Retina (tissue), 1 donor: ENCODE results near the gene MPND.
A peak's percentile ranks its signal among the peaks of the same experiment; 100 is the strongest.

ENCODE experiments used
- DNase-seq: peaks from one replicate; pipeline ENCODE4 v3.0.0-alpha.2; 2016

The MPND gene, protein sequence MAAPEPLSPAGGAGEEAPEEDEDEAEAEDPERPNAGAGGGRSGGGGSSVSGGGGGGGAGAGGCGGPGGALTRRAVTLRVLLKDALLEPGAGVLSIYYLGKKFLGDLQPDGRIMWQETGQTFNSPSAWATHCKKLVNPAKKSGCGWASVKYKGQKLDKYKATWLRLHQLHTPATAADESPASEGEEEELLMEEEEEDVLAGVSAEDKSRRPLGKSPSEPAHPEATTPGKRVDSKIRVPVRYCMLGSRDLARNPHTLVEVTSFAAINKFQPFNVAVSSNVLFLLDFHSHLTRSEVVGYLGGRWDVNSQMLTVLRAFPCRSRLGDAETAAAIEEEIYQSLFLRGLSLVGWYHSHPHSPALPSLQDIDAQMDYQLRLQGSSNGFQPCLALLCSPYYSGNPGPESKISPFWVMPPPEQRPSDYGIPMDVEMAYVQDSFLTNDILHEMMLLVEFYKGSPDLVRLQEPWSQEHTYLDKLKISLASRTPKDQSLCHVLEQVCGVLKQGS

DNA sequence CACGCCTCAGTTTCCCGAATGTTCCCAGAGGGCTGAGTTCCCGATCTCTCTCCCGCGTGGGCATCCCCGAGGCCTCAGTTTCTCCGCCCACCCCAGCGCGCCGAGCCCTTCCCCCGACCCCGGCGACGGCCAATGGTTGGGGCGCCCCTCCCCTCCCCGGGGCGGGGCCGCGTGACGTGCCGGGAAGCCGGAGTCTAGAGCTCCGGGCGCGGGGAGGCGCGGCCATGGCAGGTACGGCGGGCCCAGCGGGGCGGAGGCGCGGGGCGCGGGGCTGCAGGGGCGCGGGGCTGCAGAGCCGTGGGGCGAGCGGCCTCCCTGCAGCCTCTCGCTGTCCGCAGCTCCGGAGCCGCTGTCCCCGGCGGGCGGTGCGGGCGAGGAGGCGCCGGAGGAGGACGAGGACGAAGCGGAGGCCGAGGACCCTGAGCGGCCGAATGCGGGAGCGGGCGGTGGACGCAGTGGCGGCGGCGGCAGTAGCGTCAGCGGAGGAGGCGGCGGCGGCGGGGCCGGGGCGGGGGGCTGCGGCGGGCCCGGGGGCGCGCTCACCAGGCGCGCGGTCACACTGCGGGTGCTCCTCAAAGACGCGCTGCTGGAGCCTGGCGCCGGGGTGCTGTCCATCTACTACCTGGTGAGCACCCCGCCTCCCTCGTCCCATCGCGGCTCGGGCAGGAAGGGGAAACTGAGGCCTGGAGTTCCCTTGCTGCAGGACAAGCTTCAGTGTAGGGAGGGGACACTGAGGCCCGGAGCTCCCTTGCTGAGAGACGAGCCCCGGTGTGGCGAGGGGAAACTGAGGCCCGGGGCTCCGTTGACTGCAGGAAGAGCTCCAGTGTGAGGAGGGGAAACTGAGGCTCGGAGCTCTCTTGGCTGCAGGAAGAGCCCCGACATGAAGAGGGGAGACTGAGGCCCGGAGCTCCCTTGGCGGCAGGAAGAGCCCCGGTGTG lies at the start of gene MPND:
MPND (plus strand) TSS at position 193 of the 938 bp plus-strand sequence; CDS start at position 225, 32 bp downstream.
- no peak for DNase-seq

DNA sequence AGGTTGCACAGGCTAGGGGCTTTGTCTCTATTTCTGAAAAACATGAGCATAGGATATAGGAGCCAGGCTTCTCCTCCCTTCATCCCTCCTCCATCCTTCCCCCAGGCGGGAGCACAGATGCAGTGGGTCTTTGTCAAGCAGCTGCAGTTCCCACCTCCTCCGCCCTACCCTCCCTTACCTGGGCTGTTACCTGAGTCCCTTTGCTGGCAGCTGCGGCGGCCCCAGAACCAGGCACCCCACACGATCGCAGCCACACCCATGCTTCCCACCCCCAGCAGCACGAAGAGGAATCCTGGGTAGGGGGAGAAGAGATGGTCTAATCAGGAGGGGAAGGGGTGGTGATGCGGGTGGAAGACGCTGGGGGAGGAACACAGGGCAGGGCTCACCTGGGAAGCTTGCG lies 49.0 kb upstream of the MPND start:
- DNase-seq, result no peak

DNA sequence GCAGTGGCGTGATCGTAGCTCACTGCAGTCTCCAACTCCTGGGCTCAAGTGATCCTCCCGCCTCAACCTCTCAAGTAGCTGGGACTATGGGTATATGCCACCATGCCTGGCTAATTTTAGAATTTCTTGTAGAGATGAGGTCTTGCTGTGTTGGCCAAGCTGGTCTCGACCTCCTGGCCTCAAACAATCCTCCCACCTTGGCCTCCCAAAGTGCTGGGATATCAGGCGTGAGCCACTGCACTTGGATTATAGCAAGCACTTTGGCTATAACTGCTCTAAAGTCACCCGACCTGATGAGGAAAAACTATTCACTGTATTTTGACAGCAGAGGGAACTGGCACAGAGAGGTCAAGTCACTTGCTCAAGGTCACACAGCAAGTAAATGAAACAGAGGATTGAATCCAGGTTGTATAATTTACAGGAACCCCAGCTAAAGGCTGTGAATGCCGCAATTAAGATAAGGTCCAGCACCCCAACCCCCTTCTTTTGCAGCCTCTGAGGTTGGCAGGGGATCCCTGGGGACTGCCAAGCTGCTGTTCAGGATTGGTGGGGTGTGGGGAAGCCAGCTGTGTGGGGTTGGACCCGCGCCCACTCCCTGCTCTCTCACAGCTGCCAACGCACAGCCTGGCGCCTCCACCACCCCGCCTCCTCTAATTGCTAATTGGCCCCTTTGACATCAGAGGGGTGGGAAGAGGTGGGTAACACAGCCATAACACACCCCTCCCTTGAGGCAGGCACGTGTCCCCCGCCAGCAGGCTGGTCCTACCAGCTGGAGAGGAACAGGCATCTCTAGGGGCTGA lies 47.2 kb upstream of the MPND start:
- DNase-seq, result peak; percentile 32

DNA sequence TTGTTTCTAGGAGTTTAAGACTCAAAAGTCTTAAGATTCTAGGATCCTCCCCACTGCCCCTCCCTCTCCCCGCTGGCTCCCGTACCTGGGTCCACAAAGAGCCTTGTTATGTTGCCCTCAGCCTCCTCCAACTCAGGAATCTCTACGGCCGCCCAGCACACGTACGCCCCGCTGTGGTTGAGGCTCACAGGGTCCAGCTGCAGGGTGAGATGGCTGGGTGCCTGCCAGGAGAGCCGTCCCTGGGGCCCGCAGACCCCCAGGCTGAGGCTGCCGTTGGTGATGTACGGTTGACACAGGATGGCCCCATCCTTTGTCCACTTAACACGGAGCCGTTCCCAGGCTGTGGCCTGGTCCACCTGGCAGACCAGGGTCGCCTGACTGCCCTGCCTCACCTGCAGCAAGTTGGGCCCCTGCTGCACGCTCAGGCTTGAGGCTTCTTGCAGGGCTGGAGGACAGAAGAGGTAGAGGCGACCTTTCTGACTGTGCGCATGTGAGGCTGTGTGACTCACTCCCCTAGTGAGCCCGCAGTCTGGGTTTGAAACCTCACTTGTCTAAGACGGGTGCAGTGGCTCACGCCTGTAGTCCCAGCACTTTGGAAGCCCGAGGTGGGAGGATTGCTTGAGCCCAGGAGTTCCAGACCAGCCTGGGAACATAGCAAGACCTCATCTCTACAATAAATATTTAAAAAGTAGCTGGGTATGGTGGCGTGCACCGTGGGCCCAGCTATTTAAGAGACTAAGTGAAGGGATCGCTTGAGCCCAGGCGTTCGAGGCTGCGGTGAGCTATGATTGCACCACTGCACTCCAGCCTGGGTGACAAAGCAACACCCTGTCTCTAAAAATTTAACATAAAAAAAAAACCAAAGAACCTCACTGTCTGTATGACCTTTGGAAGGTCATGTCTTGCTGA lies 45.2 kb upstream of the MPND start:
- DNase-seq, result no peak

DNA sequence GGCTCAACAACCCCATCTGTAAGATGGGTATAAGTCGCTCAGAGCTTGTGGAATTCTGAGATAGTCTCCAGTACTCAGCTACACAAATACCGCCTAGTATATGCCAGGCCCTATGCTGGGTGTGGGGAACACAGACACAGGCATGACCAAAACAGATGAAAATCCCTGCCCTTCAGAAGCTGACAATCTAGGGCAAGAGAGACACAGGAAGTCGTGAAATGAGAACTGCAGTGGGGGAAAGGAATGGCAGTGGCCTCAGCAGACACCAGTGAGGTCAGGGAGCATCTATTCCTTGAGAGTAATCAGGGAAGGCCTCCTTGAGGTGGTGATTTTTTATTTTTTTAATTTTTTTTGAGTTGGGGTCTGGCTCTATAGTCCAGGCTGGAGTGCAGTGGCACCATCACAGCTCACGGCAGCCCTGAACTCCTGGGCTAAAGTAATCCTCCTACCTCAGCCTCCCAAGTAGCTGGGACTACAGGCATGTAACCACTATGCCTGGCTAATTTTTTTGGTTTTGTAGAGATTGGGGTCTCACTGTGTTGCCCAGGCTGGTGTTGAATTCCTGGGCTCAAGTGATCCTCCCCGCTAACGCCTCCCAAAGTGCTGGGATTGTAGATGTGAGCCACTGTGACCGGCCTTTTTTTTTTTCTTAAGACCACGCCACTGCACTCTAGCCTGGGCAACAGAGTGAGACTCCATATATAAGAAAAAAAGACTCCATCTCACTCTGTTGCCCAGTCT lies 44.4 kb upstream of the MPND start:
- no peak for DNase-seq

DNA sequence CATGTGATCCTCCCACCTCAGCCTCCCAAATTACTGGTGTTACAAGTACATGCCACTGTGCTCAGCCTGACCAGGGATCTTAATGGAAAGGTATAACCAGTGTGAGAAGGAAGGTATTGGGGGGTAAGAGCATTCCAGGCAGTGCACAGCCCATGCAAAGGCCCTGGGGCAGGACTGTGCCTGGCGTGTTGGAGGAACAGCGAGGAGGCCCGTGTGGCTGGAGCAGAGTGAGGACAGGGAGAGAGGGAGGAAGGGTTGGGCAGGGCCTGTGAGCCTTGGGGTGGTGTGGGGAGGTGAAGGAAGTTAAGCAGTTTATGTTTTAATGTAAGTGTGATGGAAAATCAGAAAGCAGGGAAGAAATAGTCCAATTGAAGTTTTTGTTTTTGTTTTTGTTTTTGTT lies 42.8 kb upstream of the MPND start:
- no peak for DNase-seq

DNA sequence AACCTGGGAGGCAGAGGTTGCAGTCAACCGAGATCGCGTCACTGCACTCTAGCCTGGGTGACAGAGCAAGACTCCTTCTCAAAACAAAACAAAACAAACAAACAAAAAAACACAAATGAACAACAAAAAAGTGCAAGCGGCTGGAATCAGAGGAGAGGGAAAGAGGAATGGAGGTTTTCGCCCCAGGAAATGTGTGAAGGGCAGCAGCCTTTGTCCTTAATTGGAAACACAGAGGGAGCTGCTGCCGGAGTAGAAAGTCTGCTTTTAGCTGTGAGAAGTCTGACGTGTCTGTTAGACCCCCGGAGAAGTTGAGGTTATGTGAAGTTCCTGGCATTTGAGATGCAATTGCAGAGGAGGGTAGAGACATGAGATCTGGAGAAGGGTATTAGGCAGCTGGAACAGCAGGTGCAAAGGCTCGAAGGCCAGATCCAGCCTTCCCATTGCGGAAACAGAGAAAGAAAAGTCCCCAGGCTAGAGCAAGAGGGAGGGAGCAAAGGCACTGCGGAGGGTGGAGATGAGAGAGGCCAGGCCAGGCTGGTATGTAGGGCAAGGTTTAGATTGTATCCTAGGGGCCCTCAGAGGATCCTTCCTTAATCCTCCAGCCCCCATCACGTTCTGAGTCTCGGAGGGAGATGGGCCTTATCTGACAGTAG lies 41.6 kb upstream of the MPND start:
- DNase-seq, result no peak

DNA sequence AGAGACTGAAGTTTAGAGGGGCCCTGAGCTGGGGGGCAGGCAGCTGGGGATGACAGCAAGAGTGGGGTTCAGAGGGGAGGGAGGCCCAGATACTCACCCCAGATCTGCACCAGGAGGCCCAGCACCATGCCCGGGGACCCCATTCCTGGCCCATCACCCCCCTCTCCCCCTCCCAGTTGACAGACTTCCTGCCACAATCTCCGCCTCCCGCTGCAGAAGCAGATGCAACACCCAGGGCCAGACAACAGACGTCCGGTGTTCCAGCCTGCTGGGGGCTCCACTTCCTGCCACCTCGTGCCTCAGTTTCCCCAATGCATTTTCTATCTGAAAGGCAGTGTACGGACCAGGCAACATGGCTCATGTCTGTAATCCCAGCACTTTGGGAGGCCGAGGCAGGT lies 41.1 kb upstream of the MPND start, which contains the start of gene TMIGD2:
TMIGD2 (minus strand) TSS at position 147 of the 398 bp plus-strand sequence; CDS start at position 143, 4 bp downstream.
- DNase-seq, result no peak

DNA sequence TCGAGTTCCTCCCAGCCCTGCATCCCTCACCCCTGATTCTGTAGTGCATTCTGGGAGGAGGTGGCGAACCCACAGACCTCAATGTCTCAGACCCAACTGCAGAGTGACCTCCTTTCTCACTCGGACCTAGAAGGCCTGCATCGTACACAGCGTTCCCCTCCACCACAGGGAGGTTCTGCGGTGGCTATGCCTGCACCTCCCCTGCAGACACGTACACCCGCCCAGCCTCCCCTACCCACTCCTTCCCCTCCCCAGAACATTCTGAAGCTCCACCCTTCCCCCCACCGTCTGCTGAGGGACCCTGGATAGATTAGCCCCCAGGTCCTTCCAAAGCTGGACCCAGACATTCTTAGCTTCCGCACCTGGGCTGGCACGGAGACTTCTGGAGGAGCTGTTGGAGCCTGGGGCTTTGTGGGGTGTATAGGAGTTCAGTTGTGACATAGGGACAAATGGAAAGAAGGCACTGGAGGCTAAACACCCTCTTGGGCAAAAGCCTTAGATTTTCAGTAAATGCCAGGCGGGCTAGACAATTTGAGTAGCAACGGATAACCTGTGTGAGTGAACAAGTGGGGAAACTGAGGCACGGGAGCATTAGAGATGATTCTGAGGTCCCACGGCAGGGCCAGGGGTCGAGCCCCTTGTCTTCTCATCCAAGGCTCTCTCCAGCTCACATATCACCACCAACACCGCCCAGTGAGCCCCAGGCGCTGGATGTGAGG lies 39.4 kb upstream of the MPND start:
- DNase-seq, result no peak

DNA sequence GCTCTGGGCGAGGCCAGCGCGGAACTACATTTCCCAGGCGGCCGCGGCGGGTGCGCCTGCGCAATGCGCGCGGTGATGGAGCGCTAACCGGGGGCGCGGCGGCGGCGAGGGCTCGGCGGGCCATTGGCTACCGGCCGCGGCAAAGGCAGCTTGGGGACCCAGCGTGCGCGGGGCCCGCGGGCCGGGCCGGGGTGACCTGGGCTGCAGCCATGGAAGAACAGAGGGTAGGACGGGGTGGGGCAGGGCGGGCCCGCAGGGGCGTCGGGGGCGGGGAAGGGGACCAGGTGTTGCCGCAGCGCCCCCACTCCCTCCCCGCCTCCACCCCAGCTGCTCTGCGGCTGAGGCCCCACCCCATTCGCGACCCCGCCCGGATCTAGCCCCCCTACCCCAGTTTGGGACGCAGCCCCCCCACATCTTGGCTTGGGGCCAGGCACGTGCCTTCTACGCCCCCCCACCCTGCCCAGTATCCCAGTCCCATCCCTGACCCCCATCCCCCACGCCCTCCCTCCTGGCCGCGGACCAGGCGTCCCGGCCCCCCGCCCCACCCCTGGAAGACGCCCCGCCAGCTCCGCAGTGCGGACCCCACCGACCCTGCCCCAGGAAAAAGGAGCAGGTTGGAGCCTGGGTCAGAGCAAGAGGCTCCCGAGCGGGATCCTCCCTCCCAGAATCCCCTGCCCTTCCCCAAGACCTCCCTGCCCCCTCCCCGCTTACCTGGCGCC lies 38.7 kb upstream of the MPND start, which contains the start of gene FSD1:
FSD1 (plus strand) TSS at position 61 of the 719 bp plus-strand sequence; CDS start at position 210, 149 bp downstream.
- DNase-seq, result peak; percentile 72

DNA sequence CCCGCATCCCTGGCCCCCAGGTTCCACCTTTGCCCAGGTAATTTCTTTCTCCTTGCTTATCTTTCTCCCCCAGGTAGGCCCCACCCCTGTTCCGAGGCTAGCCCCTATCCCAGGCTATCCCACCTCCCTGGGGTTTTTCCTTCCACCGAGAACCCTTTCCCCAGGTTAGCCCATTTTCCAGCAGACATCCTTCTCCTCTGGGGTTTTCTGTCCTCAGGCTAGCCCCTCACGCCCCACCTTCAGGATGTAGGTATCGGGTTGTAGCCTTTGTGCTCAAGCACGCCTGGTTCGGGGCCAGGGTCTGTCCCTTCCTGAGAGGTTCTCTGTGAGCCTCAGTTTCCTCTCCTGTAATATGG lies 38.1 kb upstream of the MPND start:
- no peak for DNase-seq

DNA sequence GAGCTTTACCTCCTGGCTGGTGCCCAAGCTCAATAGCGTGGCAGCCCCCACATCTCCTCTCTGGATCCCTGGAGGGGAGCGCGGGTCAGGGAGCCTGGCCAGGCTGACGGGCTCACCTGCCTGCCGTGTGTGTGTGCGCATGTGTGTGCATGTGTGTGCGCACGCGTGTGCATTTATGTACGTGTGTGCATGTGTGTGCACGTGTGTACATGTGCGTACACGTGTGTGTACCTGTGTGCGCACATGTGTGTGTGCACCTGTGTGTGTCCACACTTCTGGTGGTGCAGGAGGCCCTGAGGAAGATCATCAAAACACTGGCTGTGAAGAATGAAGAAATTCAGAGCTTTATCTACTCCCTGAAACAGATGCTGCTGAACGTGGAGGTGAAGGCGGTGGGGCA lies 37.7 kb upstream of the MPND start:
- DNase-seq, result no peak

DNA sequence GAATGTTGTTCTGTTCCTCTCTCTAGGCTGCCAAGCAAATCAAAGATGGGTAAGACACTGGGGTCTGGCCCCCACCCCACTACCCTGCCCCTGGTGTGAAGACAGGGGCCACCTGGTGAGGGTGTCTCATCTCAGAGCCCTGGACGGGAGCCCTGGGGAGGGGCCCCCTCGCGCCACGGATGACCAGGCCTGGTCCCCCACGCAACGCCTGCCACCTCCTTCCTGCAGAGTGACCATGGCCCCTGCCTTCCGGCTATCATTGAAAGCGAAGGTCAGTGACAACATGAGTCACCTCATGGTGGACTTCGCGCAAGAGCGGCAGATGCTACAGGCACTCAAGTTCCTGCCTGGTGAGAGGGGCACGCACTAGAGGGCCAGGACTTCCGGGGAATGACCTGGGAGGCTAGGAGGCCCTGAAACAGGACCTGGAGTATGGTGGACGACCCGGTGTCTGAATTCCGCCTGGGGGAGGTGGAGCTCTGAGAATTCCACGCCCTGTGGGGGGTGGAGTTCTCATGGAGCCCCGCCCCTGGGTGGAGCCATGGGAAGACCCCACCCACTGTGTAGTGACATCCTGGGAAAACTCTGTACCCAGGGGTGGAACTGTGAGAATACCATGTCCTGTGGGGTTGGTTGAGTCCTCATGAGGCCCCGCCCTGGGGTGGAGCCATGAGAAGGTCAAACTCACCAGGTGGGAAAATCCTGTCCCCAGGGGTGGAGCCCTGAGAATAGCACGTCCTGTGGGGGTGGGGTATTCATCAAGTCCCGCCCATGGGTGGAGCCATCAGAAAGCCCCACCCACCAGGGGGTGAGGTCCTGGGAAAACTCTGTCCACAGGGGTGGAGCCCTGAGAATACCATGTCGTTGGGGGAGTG lies 32.9 kb upstream of the MPND start:
- DNase-seq, result no peak

DNA sequence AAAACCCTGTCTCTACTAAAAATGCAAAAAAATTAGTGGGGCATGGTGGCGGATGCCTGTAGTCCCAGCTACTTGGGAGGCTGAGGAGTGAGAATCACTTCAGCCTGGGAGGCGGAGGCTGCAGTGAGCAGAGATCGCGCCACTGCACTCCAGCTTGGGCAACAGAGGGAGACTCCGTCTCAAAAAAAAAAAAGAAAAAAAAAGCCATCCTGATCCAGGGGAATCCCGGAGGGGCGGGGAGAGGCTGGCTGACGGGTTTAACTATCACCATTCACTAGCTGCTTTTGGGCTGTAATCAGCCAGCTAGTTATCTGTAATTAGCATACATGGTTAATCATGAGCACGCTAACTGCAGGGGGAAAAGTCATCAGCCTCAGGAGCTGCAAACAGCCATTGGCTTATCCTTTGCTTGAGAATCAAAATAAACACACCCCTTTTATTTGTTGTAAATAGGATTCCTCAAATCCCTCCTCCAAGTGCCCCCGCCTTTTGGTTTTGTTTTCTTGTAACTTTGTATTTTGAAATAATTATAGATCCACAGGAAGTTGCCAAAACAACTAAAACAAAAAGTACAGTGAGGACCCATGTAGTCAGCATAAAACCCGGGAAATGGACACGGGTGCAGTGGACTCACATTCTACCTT lies 29.4 kb upstream of the MPND start:
- DNase-seq, result no peak

DNA sequence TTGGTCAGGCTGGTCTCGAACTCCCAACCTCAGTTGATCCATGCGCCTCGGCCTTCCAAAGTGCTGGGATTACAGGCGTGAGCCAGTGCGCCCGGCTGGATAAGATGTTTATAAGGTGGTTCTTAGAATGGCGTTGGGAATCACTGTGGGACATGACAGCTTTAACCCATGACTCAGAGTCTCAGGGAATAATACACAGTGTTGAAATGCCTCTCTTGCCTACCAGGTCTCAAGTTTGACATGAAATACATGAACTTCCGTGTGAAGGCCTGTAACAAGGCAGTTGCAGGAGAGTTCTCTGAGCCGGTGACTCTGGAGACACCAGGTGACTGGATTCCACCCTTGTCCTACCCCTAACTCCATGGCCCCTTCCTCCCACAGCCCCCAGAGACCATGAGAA lies 26.4 kb upstream of the MPND start:
- no peak for DNase-seq

DNA sequence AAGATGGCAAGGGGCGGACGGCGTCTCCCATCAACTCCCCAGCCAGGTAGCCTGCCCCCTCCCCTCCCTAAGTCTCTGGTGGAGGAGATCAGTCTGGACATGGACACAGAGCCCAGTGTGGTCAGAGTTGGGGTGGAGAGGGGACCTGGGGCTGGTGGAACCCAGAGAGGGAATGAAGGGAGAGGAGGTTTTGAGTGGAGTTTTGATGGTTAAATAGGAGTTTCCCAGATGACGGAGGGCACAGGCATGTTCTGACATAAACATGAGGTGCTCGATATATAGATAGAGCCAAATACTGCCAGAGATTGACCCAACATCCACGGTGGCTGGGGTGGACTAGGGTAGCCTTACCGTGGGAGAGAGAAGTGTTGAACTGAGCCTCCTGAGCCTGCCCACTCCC lies 24.9 kb upstream of the MPND start:
- DNase-seq, result no peak

DNA sequence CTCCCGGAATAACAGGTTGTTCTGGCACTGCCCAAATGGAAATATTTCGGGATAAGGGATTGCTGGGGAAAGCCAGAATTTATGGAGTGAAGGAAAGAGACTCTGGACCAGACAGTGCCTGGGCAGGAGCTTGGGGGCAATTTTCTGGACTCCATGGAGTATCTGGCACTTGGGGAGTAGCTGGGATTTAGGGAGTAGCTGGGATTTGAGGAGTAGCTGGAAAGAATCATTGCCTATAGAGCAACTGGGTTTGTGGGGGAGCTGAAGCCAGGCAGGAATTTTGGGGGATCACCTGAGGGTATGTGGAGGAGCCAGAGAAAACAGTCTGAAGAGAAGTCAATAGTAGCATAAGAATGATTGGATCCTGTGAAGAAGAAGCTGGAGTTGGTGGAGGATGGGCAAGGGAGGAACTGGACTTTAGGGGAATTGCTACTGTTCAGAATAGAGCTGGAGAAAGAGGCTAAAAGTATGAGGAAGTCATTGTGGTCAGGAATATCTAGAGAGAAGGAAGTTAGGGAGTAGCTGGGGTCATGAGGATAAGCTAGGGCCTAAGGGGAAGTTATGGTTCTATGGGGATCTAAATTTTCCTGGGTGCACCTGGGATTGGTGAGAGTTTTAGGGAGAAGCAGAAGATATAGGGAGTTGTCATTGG lies 24.2 kb upstream of the MPND start:
- no peak for DNase-seq
